Body of pancreas (tissue), 4 donors: ENCODE results near the gene POLN.

Experiments
- POLR2A ChIP-seq, 3 donors: fragments of 450-650 bp; IDR thresholded peaks; one replicate each; pipeline ENCODE4 v1.6.1; 2016; ENCODE audit warnings: antibody characterized with exemption in 3 of 3, mild to moderate bottlenecking in 2 of 3
- TF ChIP-seq, protein P1 (sequence below), 7 experiments: fragments of 450-650 bp in 4 of 7; fragments of 200-600 bp in 3 of 7; sonication (generic) in 3 of 7; IDR thresholded peaks; one replicate each; pipeline ENCODE4 v1.5.1; 2016 to 2019; ENCODE audit warnings: antibody characterized with exemption in 7 of 7

DNA sequence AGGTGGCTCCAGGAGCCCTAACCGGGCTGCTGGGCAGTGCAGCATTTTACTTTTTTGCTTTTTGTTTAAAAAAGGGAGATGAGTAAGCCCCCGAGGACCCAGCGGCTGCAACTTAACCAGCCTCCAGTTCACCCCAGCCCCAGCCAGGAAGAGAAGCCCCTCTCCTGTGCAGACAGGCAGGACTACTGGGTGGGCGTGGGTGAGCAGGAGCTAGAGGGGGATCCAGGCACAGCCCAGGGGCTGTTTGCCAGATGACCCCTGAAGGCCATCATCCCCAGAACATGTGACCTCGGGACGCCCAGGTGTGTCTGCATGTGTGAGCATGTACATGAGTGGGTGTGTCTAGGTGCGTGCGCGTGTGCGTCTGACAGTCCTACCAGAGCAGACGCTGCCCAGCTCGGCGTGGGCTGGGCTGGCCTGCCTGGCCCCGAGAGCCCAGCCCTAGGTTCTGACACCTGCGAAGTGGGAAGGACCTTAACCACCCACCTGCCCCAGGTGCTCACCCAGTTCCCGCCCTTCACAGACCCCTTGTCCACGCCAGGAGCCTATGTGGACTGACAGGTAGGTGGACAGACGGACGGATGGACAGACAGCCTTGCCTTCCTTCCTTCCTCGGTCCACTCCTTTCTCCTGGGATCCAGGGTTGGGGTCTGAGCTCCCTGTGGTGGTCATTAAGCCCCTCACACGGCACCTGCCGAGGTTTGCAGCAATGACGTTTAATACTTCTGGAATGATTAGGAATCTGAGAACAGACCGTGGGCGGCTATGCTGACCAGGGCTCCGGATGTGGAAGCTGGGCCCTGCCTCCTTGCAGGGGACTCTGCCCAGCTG, 7.8 kb upstream of the POLN start:
- TF ChIP-seq, protein P1, sequence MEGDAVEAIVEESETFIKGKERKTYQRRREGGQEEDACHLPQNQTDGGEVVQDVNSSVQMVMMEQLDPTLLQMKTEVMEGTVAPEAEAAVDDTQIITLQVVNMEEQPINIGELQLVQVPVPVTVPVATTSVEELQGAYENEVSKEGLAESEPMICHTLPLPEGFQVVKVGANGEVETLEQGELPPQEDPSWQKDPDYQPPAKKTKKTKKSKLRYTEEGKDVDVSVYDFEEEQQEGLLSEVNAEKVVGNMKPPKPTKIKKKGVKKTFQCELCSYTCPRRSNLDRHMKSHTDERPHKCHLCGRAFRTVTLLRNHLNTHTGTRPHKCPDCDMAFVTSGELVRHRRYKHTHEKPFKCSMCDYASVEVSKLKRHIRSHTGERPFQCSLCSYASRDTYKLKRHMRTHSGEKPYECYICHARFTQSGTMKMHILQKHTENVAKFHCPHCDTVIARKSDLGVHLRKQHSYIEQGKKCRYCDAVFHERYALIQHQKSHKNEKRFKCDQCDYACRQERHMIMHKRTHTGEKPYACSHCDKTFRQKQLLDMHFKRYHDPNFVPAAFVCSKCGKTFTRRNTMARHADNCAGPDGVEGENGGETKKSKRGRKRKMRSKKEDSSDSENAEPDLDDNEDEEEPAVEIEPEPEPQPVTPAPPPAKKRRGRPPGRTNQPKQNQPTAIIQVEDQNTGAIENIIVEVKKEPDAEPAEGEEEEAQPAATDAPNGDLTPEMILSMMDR (IDR thresholded peaks at IDR 0.05) = no peak
- no peak for TF ChIP-seq POLR2A (IDR thresholded peaks at IDR 0.05)
